Measurements from ENCODE around the gene FAM118B.

Gene FAM118B

DNA sequence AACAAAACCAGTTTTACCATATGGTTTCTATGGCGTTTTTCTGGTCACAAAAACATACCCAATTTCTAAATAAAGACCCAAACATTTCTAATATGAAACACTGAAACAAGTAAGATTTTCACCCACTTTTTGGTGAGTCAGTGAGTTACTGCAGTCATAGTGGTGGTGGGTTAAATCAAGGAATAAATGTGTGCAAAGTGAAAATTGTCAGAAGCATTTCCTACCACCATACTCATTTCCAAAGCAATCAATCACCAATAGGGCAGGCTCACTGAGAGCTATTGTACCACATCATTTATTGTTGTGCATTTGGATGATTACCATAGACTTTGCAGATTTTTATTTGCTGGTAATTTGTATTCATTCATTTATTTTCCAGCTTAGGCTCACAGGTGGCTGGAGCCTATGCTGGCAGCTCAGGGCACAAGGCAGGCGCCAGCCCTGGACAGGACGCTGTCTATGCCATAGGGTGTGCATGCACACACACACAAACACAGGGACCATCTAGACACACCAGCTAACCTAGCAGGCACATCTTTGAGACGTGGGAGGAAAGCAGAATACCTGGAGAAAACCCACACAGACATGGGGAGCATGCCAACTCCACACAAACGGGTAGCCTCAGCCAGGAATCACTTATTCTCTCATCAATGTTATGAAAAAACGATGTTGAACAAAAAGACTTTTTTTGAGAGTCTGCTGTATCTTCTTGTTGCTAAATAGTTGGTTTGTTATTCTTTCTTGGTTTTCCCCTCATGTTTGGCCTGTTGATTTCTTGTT is 5.1 kb downstream of the FAM118B start:
- TF ChIP-seq, protein P1, sequence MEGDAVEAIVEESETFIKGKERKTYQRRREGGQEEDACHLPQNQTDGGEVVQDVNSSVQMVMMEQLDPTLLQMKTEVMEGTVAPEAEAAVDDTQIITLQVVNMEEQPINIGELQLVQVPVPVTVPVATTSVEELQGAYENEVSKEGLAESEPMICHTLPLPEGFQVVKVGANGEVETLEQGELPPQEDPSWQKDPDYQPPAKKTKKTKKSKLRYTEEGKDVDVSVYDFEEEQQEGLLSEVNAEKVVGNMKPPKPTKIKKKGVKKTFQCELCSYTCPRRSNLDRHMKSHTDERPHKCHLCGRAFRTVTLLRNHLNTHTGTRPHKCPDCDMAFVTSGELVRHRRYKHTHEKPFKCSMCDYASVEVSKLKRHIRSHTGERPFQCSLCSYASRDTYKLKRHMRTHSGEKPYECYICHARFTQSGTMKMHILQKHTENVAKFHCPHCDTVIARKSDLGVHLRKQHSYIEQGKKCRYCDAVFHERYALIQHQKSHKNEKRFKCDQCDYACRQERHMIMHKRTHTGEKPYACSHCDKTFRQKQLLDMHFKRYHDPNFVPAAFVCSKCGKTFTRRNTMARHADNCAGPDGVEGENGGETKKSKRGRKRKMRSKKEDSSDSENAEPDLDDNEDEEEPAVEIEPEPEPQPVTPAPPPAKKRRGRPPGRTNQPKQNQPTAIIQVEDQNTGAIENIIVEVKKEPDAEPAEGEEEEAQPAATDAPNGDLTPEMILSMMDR (IDR thresholded peaks at IDR 0.05; ENCODE audit: control insufficient read depth, insufficient read depth, low read depth, low read length, missing control alignments), result no peak
- no peak overlapping the region for H3K4me3 ChIP-seq (ENCODE audit: control insufficient read depth, low read depth, low read length)
- DNase-seq (ENCODE audit: low read depth), result no peak

DNA sequence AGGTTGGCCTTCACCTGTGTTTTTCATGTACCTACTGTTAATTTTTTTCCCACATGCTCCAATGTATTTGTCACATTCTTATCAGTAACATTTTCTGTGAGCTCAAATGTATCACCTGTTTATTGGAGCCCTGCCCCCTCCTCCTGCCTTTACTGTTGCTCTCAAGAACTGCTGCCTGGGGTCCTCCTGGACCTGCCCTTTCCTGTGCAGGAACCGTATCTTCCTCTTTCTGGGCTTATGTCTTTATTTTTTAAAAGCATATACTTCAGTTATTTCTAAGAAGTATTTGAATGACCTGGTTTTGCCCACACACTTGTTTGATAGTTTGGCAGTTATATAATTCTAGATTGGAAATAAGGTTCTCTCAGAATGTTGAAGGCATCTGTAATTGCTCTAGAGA is 5.9 kb downstream of the FAM118B start:
- TF ChIP-seq, protein P1 (IDR thresholded peaks at IDR 0.05; ENCODE audit: control insufficient read depth, insufficient read depth, low read depth, low read length, missing control alignments), result no peak
- H3K4me3 ChIP-seq (ENCODE audit: control insufficient read depth, low read depth, low read length), result no peak overlapping the region
- DNase-seq (ENCODE audit: low read depth), result no peak

DNA sequence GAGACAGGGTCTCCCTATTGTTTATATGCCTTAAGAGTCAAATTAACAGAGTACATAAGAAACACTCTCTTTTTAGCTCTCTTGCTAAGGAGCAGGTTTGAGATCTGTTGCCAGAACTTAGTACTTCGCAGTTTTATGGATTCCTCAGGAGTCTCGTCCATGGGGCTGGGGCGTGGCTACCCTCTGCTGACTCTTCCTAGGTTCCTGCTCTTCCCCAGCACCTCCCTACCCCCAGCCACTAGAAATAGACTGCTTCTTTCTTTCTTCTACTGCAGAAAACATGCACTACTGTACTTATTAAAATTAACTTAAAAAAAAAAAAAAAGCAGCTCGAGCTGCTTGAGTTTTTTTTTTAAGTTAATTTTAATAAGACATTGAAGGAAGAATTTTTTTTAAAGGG is 8.0 kb downstream of the FAM118B start:
- no peak for DNase-seq (ENCODE audit: low read depth)
- TF ChIP-seq, protein P1 (IDR thresholded peaks at IDR 0.05; ENCODE audit: control insufficient read depth, insufficient read depth, low read depth, low read length, missing control alignments), result no peak
- H3K4me3 ChIP-seq (ENCODE audit: control insufficient read depth, low read depth, low read length), result no peak overlapping the region

DNA sequence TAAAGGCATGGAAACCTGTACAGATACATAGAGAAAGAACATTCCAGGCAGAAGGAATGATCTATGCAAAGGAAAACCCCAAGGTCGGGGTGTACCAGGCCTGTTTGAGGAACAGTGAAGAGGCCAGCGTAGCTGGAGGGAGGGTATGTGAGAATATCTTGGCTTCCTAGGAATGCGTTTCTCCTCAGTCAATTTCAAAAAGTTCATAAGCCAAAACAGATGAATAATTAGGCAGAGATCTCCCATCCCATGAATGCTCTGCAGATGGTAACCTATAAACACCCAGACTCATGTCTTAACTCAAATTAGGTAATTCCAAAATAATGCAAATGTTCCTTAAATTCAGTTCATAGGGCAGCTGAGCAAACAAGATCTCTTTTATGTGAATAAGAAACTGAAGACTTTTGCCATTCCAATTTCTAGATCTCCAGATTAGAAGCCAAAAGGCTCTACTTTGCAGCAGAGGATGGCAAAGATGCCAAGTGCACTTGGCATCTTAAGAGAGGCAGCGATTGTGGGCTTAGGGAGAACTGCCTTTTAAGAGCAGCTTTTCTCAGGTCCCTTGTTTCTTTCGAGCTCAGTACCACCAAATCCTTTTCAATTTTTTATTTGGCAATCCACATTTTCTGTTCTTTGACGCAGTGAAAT is 13.2 kb downstream of the FAM118B start:
- no peak overlapping the region for H3K4me3 ChIP-seq (ENCODE audit: control insufficient read depth, low read depth, low read length)
- DNase-seq (ENCODE audit: low read depth), result no peak
- TF ChIP-seq, protein P1 (IDR thresholded peaks at IDR 0.05; ENCODE audit: control insufficient read depth, insufficient read depth, low read depth, low read length, missing control alignments), result no peak

DNA sequence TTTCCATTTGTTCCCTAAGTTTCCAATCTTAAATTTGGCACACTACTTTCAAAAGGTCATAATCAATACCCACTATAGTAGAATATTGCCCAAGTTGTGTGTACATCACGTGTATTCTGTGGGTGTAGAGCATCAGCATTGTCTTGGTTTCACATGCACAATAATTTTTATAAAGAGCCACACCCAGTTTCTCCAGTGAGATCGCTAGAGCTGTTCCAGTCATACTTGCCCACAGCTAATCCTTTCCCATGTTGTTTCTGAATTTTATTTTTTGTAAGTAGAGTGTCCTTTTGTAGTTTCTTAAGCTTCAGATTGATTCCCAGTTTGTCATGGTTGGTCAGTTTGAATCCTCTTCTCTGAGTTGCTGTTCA is 13.7 kb downstream of the FAM118B start:
- no peak overlapping the region for H3K4me3 ChIP-seq (ENCODE audit: control insufficient read depth, low read depth, low read length)
- DNase-seq (ENCODE audit: low read depth), result no peak
- TF ChIP-seq, protein P1 (IDR thresholded peaks at IDR 0.05; ENCODE audit: control insufficient read depth, insufficient read depth, low read depth, low read length, missing control alignments), result no peak

DNA sequence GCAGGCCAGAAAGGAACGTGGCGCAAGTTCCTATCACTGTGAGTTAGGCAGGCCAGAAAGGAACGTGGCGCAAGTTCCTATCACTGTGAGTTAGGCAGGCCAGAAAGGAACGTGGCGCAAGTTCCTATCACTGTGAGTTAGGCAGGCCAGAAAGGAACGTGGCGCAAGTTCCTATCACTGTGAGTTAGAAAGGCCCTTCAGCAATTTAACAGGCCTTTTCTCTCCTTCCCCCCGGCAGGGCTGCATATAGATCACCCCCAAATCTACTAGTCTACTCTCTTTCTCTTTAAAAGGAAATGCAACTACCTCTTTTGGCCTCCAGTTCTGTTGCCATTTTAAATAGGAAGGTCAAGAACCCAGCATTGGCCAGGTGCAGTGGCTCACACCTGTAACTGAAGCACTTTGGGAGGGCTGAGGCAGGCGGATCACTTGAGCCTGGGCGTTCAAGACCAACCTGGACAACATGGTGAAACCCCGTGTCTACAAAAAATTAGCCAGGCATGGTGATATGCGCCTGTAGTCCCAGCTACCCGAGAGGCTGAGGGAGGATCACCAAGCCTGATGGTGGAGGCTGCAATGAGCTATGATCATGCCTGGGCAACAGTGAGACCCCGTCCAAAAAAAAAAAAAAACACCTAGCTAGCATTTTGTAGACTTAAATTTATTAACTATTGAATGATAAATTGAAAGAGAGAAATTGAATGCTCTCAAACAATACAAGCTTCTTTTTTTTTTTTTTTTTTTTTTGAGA is 14.9 kb downstream of the FAM118B start:
- TF ChIP-seq, protein P1 (IDR thresholded peaks at IDR 0.05; ENCODE audit: control insufficient read depth, insufficient read depth, low read depth, low read length, missing control alignments), result no peak
- no peak overlapping the region for H3K4me3 ChIP-seq (ENCODE audit: control insufficient read depth, low read depth, low read length)
- DNase-seq (ENCODE audit: low read depth), result no peak

Measured in AG09309 (cell line).